Ascending aorta (tissue), 2 donors: ENCODE results near the gene BPTF. TPM values are rescaled to one million over a fixed set of nuclear protein-coding genes. Genes with fewer than 3 reads are reported as not detected.

Source experiments
- DNase-seq, 2 donors: peaks; one replicate each; pipeline ENCODE4 v3.0.0-alpha.2; 2019; ENCODE audit warnings: low spot score in 2 of 2
- H3K27ac ChIP-seq, 2 donors: fragments of 200-600 bp; sonication (generic); one replicate each; pipeline ENCODE4 v1.5.1; 2016 to 2017; ENCODE audit warnings: mild to moderate bottlenecking in 1 of 2
- H3K27me3 ChIP-seq: fragments of 200-600 bp; sonication (generic); one replicate; pipeline ENCODE4 v1.5.1; 2017
- H3K36me3 ChIP-seq, 2 donors: fragments of 200-600 bp; sonication (generic); one replicate each; pipeline ENCODE4 v1.5.1; 2016
- H3K4me1 ChIP-seq, 2 donors: fragments of 200-600 bp; sonication (generic); one replicate each; pipeline ENCODE4 v1.5.1; 2016 to 2017; ENCODE audit warnings: mild to moderate bottlenecking in 1 of 2
- H3K4me3 ChIP-seq, 2 donors: fragments of 200-600 bp; sonication (generic); one replicate each; pipeline ENCODE4 v1.5.1; 2016 to 2017; ENCODE audit warnings: mild to moderate bottlenecking in 1 of 2
- H3K9me3 ChIP-seq, 2 donors: fragments of 200-600 bp; sonication (generic); one replicate each; pipeline ENCODE4 v1.5.1; 2016
- intact Hi-C: fragments of 100-400 bp; cut with DNase I; formaldehyde crosslinking; loops from one replicate; pipeline ENCODE4 v1.15.1; 2023
- total RNA-seq: library from RNA; depleted of rRNA; stranded (reverse); fragments of >200 nt; gene quantifications from one replicate; pipeline ENCODE4 v1.1.0, GENCODE V29; 2016
- TF ChIP-seq, protein P1 (sequence below), 3 experiments: fragments of 200-600 bp in 2 of 3; fragments of 450-650 bp in 1 of 3; sonication (generic) in 2 of 3; IDR thresholded peaks; one replicate each; pipeline ENCODE4 v1.5.1; 2016 to 2019; ENCODE audit warnings: antibody characterized with exemption in 3 of 3, mild to moderate bottlenecking in 1 of 3, moderate library complexity in 1 of 3

BPTF gene
- total RNA-seq, 1 donor from 2014 or later: 67.4 TPM

DNA sequence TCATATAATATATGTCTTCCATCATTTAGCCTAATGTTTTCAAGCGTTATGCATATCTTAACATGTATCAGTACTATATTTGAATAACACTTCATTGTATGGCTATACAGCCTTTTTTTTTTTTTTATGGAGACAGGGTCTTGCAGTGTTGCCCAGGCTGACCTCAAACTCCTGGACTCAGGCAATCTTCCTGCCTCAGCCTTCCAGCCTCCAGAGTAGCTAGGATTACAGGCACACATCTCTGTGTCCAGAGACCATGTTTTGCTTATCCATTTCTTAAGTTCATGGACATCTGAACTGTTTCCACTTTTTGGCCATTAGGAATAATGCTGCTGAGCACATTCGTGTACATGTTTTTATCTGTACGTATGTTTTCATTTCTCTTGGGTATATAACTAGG lies 7.8 kb downstream of the BPTF start:
- intact Hi-C loops: no loop called here
- no peaks in the 10 kb centered on the region for H3K9me3 ChIP-seq
- no peak for DNase-seq
- H3K27ac ChIP-seq: no peak overlapping the region
- H3K4me1 ChIP-seq: peaks cover 0 to 19% of the 10 kb centered on the region in 2 donors
- no peaks in the 10 kb centered on the region for H3K27me3 ChIP-seq
- no peaks in the 10 kb centered on the region for H3K36me3 ChIP-seq
- H3K4me3 ChIP-seq: no peak overlapping the region
- TF ChIP-seq, protein P1, sequence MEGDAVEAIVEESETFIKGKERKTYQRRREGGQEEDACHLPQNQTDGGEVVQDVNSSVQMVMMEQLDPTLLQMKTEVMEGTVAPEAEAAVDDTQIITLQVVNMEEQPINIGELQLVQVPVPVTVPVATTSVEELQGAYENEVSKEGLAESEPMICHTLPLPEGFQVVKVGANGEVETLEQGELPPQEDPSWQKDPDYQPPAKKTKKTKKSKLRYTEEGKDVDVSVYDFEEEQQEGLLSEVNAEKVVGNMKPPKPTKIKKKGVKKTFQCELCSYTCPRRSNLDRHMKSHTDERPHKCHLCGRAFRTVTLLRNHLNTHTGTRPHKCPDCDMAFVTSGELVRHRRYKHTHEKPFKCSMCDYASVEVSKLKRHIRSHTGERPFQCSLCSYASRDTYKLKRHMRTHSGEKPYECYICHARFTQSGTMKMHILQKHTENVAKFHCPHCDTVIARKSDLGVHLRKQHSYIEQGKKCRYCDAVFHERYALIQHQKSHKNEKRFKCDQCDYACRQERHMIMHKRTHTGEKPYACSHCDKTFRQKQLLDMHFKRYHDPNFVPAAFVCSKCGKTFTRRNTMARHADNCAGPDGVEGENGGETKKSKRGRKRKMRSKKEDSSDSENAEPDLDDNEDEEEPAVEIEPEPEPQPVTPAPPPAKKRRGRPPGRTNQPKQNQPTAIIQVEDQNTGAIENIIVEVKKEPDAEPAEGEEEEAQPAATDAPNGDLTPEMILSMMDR (IDR thresholded peaks at IDR 0.05): no peak

DNA sequence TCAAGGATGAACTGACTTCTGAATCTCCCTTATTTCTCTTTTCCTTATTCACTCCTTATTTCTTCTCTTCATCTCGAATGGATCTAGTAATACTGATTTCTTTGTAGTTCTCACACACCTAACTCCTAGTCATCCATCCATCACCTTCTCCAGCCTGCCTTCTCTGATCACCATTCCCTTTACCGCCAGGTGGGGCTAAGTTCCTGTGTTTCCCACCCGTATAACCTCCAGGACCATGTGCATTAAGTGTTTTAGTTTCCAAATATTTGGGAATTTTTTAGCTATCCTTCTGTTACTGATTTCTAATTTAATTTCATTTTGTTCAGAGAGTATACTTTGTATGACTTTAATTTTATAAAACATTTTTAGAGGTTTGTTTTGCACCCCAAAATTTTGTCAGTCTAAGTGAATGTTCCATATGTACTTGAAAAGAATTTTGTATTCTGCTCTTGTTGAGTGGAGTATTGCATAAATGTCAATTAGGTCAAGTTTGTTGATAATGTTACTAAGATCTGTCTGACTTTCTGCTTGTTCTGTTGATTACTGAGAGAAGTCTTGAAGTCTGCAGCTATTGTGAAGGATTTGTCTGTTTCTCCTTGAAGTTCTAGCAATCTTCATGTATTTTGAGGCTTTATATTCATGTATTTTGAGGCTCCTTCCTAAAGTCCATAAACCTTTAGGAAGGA lies 8.8 kb downstream of the BPTF start:
- DNase-seq: no peak
- Histone ChIP-seq H3K36me3 (no peaks in the 10 kb centered on the region), H3K4me3 (no peak overlapping the region), H3K27ac (no peak overlapping the region), H3K4me1 (peaks cover 0 to 9% of the 10 kb centered on the region in 2 donors), H3K9me3 (no peaks in the 10 kb centered on the region), H3K27me3 (no peaks in the 10 kb centered on the region)
- intact Hi-C loops: no loop called here
- TF ChIP-seq, protein P1 (IDR thresholded peaks at IDR 0.05): no peak

DNA sequence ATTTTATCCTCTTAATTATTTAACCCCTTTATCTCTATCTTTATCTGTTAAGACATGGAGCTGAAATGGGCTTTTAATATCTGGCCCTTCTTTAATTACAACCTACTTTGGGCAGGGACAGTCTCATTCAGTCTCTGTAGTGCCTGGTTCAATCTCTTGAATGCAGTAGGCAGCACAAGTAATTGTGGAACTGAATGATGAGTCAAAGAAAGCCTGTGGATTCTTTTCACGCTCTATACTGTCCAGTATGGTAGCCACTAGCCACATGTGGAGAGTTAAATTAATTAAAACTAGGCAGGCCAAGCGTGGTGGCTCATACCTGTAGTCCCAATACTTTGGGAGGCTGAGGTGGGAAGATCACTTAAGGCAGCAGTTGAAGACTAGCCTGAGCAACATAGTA lies 9.3 kb downstream of the BPTF start:
- H3K9me3 ChIP-seq: no peaks in the 10 kb centered on the region
- TF ChIP-seq, protein P1 (IDR thresholded peaks at IDR 0.05): no peak
- intact Hi-C loops: no loop called here
- H3K4me1 ChIP-seq: peaks cover 0 to 9% of the 10 kb centered on the region in 2 donors
- no peak overlapping the region for H3K4me3 ChIP-seq
- no peaks in the 10 kb centered on the region for H3K36me3 ChIP-seq
- H3K27ac ChIP-seq: no peak overlapping the region
- no peaks in the 10 kb centered on the region for H3K27me3 ChIP-seq
- no peak for DNase-seq

DNA sequence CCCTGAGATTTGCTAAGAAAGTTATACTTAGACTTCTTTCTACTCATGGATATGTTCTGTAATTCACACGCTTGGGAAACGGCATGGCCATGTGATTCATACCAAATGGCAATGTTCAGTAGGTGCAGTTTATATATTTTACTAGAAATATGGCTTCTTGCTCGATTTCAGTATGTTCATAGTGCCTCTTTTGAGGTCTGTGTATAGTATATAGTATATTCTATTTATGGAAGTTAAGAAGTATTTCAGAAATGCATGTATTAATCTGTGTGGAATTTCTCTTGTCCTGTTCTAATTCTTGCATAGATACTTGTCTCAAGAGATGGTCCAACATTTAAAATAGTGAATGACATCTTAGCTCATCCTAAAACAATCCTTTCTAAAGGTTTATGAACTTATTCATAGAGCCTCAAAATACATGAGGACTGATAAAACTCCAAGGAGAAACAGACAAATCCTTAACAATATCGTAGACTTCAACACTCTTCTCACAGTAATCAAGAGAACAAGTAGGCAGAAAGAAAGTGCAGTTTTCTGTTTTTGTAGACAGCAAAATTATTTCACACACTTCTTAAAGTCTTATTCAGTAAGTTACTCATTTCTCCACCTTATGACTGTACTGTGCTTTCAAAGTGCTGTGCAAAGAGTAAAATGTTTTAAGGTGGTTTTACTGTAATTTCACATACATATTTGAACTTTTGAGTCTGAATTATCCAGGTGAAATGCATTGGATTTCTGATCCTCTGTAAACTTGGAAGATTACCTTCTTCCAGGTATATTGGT lies 11.1 kb downstream of the BPTF start:
- intact Hi-C loops: no loop called here
- peaks cover 0 to 2% of the 10 kb centered on the region in 2 donors for H3K4me1 ChIP-seq

DNA sequence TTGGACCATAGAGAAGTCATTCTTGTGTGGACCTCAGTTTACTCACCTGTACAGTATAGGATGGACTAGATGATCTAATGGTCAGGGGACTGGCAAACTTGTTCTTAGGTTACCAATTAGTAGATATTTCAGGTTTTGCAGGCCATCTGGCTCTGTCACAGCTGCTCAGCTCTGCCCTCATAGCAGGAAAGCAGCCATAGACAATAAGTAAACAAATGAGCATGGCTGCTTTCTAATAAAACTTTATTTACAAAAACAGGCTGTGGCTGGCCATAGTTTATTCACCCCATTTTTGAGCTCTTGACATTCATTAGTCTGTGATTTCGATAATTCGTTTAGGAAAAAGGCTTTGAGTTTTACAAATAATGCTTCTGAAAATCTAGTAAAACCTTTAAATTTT lies 12.7 kb downstream of the BPTF start:
- Histone ChIP-seq H3K27ac (no peak overlapping the region), H3K4me1 (peaks cover 0 to 7% of the 10 kb centered on the region in 2 donors), H3K27me3 (no peaks in the 10 kb centered on the region), H3K4me3 (no peak overlapping the region), H3K9me3 (no peaks in the 10 kb centered on the region), H3K36me3 (no peaks in the 10 kb centered on the region)
- TF ChIP-seq, protein P1 (IDR thresholded peaks at IDR 0.05): no peak
- DNase-seq: no peak
- intact Hi-C loops: no loop called here

More for the DNA sequence above, 11.1 kb downstream of the BPTF start:
- no peak overlapping the region for H3K27ac ChIP-seq
- no peaks in the 10 kb centered on the region for H3K27me3 ChIP-seq
- DNase-seq: no peak
- H3K9me3 ChIP-seq: no peaks in the 10 kb centered on the region
- H3K4me3 ChIP-seq: no peak overlapping the region
- no peaks in the 10 kb centered on the region for H3K36me3 ChIP-seq
- TF ChIP-seq, protein P1 (IDR thresholded peaks at IDR 0.05): no peak
